ENCODE measurements around the gene RASGEF1C.
"Not testable (repeated sequence)": the region's sequence is repeated elsewhere in the genome, so short reads cannot be mapped to it uniquely, and the experiment has no call there.

Gene RASGEF1C

DNA sequence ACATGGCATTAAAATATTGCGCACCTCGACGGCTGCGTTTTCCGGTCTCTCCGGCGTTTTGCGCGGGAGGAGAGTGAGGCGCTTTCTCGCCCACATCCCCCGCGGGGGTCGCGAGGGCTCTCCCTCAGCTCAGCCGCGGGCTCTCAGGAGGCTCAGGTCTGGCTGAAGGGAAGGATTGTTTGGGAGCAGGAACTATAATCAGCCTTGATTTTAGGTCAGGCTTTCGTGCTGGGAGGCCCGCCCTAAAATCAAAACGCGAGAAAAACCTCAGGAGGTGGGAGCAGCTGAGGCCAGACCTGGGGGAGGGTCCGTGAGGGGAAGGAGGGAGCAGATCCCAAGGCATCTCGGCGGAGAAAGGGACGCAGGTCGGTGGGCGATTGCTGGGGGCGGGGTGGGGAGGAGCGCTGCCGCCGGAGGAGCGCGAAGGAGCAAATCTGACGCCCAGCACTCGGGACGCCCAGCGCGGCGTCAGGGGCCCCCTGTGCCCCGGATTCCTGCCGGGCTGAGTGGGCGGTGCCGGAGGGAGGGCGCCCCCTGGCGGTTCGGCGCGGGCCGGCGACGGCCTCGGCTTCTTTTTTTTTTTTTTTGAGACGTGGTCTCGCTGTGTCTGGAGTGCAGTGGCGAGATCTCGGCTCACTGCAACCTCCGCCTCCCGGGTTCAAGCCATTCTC, 118.8 kb downstream of the RASGEF1C start:
- TF ChIP-seq, protein P1, sequence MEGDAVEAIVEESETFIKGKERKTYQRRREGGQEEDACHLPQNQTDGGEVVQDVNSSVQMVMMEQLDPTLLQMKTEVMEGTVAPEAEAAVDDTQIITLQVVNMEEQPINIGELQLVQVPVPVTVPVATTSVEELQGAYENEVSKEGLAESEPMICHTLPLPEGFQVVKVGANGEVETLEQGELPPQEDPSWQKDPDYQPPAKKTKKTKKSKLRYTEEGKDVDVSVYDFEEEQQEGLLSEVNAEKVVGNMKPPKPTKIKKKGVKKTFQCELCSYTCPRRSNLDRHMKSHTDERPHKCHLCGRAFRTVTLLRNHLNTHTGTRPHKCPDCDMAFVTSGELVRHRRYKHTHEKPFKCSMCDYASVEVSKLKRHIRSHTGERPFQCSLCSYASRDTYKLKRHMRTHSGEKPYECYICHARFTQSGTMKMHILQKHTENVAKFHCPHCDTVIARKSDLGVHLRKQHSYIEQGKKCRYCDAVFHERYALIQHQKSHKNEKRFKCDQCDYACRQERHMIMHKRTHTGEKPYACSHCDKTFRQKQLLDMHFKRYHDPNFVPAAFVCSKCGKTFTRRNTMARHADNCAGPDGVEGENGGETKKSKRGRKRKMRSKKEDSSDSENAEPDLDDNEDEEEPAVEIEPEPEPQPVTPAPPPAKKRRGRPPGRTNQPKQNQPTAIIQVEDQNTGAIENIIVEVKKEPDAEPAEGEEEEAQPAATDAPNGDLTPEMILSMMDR (IDR thresholded peaks at IDR 0.05; ENCODE audit: control insufficient read depth, insufficient read depth, low read depth, low read length, missing control alignments), result peak; percentile 76
- H3K4me3 ChIP-seq (ENCODE audit: control insufficient read depth, low read depth, low read length), result peak overlapping the region; percentile 66
- DNase-seq (ENCODE audit: low read depth), result no peak

GRCh38 chr5:180089628-180090027, 119.4 kb downstream of the RASGEF1C start:
- H3K4me3 ChIP-seq (ENCODE audit: control insufficient read depth, low read depth, low read length); DNase-seq (ENCODE audit: low read depth): not testable (repeated sequence)

DNA sequence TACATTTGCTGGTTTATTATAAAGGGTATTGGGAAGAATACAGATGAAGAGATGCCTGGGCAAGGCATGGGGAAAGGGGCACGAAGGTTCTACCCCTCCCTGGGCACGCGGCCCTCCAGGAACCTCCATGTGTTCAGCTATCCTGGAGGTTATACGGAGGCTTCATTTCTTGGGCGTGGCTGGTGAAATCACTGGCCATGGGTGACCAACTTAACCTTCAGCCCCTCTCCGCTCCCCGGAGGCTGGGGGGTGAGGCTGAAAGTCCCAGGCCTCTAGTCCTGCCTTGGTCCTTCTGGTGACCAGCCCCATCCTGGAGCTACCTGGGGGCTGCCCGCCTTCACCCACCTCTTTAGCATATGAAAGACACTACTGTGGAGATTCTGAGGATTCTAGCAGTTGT, 120.5 kb downstream of the RASGEF1C start:
- TF ChIP-seq, protein P1 (IDR thresholded peaks at IDR 0.05; ENCODE audit: control insufficient read depth, insufficient read depth, low read depth, low read length, missing control alignments), result no peak
- no peak for DNase-seq (ENCODE audit: low read depth)
- no peak overlapping the region for H3K4me3 ChIP-seq (ENCODE audit: control insufficient read depth, low read depth, low read length)

GRCh38 chr5:180086816-180087399, 122.1 kb downstream of the RASGEF1C start:
- no peak overlapping the region for H3K4me3 ChIP-seq (ENCODE audit: control insufficient read depth, low read depth, low read length)
- no peak for DNase-seq (ENCODE audit: low read depth)
- TF ChIP-seq, protein P1 (IDR thresholded peaks at IDR 0.05; ENCODE audit: control insufficient read depth, insufficient read depth, low read depth, low read length, missing control alignments), result no peak

GRCh38 chr5:180085837-180086236, 123.2 kb downstream of the RASGEF1C start:
- no peak for DNase-seq (ENCODE audit: low read depth)
- TF ChIP-seq, protein P1 (IDR thresholded peaks at IDR 0.05; ENCODE audit: control insufficient read depth, insufficient read depth, low read depth, low read length, missing control alignments), result no peak
- H3K4me3 ChIP-seq (ENCODE audit: control insufficient read depth, low read depth, low read length), result no peak overlapping the region

- no peak for DNase-seq (ENCODE audit: low read depth)
- no peak overlapping the region for H3K4me3 ChIP-seq (ENCODE audit: control insufficient read depth, low read depth, low read length)
- TF ChIP-seq, protein P1 (IDR thresholded peaks at IDR 0.05; ENCODE audit: control insufficient read depth, insufficient read depth, low read depth, low read length, missing control alignments), result no peak
Observed at GRCh38 chr5:180084638-180085561, 124.1 kb downstream of the RASGEF1C start.

Measured in AG09309 (cell line).